ENCODE measurements around the gene CLIC5.

The CLIC5 gene

DNA sequence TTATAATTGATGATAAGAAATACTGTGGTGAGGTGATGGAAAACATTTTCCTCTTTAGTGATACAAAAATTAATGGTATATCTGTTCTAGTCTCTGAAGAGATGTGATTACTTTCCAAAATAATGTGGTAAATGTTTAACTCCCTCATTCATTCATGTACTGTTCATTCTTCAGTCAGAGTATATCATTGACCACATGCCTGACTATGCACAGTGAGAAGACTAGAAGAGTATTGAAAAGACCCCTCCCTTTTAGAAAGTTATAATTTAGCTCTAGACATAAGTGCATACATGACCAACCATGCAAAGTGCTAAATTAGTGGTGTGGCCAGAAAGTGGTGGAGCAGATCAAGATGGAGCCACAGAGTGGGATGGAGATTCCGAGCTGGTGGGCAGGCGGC lies 133.0 kb downstream of the CLIC5 start:
- H3K4me3 ChIP-seq (ENCODE audit: control insufficient read depth in 1 of 7, extremely low read depth in 1 of 7, insufficient read depth in 4 of 7, low read depth in 2 of 7, low read length in 6 of 7): no peak overlapping the region
- POLR2A ChIA-PET: no interaction called here
- no peak overlapping the region for H3K27ac ChIP-seq (ENCODE audit: insufficient read depth in 1 of 2, low read depth in 1 of 2, low read length in 2 of 2, poor library complexity in 1 of 2, severe bottlenecking in 2 of 2)
- H3K9me3 ChIP-seq (ENCODE audit: control extremely low read depth in 1 of 5, control insufficient read depth in 4 of 5, insufficient read depth in 2 of 5, low read depth in 1 of 5, low read length in 4 of 5): no peaks in the 10 kb centered on the region
- peaks cover 0 to 5% (median 1%) of the 10 kb centered on the region in 4 experiments for H3K4me1 ChIP-seq (ENCODE audit: control extremely low read depth in 1 of 4, control insufficient read depth in 4 of 4, insufficient read depth in 4 of 4, low read length in 3 of 4)
- no peaks in the 10 kb centered on the region for H3K27me3 ChIP-seq (replicated peaks in 2 of 5; ENCODE audit: control insufficient read depth in 4 of 5, insufficient read depth in 5 of 5, low read length in 4 of 5)
- CTCF ChIA-PET: no interaction called here
- WGBS (ENCODE audit: insufficient coverage): 100% methylated on average over 2 of the region's 2 CpGs
- no peaks in the 10 kb centered on the region for H3K36me3 ChIP-seq (ENCODE audit: control insufficient read depth in 4 of 4, insufficient read depth in 4 of 4, low read length in 3 of 4)
- no peak for DNase-seq

DNA sequence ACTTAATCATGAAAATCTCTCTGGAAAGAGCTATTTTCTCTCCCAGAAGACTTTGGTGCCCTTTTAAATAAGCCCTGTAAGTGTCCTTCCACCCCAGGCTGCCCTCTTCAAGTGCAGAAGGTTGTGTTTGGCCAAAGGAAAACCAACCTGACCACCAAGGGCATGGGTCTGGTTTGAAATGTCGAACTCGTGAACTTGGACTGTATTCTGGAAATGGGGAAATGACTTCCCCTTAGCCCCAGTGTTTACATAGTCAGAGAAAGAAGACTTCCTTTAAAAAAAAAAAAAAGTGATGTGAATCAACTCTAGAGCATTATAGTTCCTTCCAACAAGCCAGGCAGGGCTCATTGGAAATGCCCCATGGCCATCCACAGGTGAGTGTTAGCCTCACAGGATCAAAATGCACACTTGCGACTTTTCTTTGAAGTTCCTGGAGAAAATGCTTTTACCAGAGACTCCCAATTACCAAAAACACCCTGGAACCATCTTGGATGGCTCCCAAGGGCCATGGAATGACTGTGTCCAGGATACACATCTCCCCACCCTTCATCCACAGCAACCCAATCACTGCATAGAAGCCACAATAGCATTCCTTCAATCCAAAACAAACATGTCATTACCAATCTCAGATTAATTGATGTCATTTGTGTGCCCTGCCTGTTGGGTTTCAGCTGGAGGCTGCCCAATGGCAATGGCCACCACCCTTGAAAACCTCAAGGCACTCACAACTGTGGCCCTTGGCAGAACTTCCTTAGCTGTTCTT lies 133.8 kb downstream of the CLIC5 start:
- Histone ChIP-seq H3K27ac (ENCODE audit: insufficient read depth in 1 of 2, low read depth in 1 of 2, low read length in 2 of 2, poor library complexity in 1 of 2, severe bottlenecking in 2 of 2) (no peak overlapping the region), H3K27me3 (replicated peaks in 2 of 5; ENCODE audit: control insufficient read depth in 4 of 5, insufficient read depth in 5 of 5, low read length in 4 of 5) (no peaks in the 10 kb centered on the region), H3K36me3 (ENCODE audit: control insufficient read depth in 4 of 4, insufficient read depth in 4 of 4, low read length in 3 of 4) (no peaks in the 10 kb centered on the region), H3K4me1 (ENCODE audit: control extremely low read depth in 1 of 4, control insufficient read depth in 4 of 4, insufficient read depth in 4 of 4, low read length in 3 of 4) (peaks cover 0 to 5% (median 1%) of the 10 kb centered on the region in 4 experiments), H3K9me3 (ENCODE audit: control extremely low read depth in 1 of 5, control insufficient read depth in 4 of 5, insufficient read depth in 2 of 5, low read depth in 1 of 5, low read length in 4 of 5) (no peaks in the 10 kb centered on the region), H3K4me3 (ENCODE audit: control insufficient read depth in 1 of 7, extremely low read depth in 1 of 7, insufficient read depth in 4 of 7, low read depth in 2 of 7, low read length in 6 of 7) (no peak overlapping the region)
- 53% methylated on average over 3 of the region's 3 CpGs for WGBS (ENCODE audit: insufficient coverage)
- ChIA-PET POLR2A (no interaction called here), CTCF (no interaction called here)
- peak in 1 of 3 donors; percentile 1 for DNase-seq

DNA sequence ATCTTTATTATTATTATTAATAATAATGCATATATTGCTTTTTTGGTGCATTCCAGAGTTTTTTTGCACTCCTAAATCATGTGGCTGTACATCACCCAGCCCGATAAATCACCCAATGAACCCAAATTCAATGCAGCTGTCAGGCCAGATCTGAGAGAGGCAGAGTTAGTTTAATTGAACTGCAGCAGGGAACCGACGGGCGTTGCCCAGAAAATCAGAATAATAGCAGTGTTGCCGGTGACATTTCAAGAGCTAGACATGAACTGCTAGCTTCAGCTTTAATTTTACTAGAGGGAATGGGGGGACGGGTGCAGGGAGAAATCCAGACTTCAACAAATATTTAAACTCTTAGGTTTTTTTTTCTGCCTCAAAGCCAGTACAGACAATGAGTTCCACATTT lies 135.0 kb downstream of the CLIC5 start:
- H3K4me1 ChIP-seq (ENCODE audit: control extremely low read depth in 1 of 4, control insufficient read depth in 4 of 4, insufficient read depth in 4 of 4, low read length in 3 of 4): peaks cover 0 to 5% (median 1%) of the 10 kb centered on the region in 4 experiments
- H3K9me3 ChIP-seq (ENCODE audit: control extremely low read depth in 1 of 5, control insufficient read depth in 4 of 5, insufficient read depth in 2 of 5, low read depth in 1 of 5, low read length in 4 of 5): no peaks in the 10 kb centered on the region
- 94% methylated on average over 5 of the region's 6 CpGs for WGBS (ENCODE audit: insufficient coverage)
- H3K36me3 ChIP-seq (ENCODE audit: control insufficient read depth in 4 of 4, insufficient read depth in 4 of 4, low read length in 3 of 4): no peaks in the 10 kb centered on the region
- ChIA-PET POLR2A (no interaction called here), CTCF (interaction anchor here (0.6 to 1.2 kb wide), 3 partner anchors 29 to 40 kb away, joined by 3 to 4 read pairs (median 3); no protein-coding TSS in a partner anchor)
- H3K4me3 ChIP-seq (ENCODE audit: control insufficient read depth in 1 of 7, extremely low read depth in 1 of 7, insufficient read depth in 4 of 7, low read depth in 2 of 7, low read length in 6 of 7): no peak overlapping the region
- DNase-seq: no peak
- H3K27ac ChIP-seq (ENCODE audit: insufficient read depth in 1 of 2, low read depth in 1 of 2, low read length in 2 of 2, poor library complexity in 1 of 2, severe bottlenecking in 2 of 2): no peak overlapping the region
- no peaks in the 10 kb centered on the region for H3K27me3 ChIP-seq (replicated peaks in 2 of 5; ENCODE audit: control insufficient read depth in 4 of 5, insufficient read depth in 5 of 5, low read length in 4 of 5)

DNA sequence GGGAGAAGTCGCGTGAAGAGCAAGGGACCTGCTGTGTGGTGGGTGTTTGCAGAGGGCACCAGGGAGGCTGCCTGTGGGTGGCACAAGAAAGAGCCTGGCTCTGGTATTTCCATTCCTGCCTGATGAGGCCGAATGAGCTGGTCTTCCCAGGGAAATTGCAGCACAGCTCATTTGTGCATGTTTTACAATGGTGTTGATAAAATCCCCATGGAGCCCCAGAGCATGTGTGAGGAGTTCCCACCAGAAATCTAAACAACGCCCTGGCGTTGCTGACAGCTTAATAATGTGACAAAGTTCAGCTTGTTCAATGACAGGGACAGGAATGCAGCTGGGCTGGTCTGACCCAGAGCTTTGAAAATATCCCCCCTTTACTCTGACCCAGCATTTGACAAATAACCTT lies 135.5 kb downstream of the CLIC5 start:
- DNase-seq: no peak
- H3K9me3 ChIP-seq (ENCODE audit: control extremely low read depth in 1 of 5, control insufficient read depth in 4 of 5, insufficient read depth in 2 of 5, low read depth in 1 of 5, low read length in 4 of 5): no peaks in the 10 kb centered on the region
- ChIA-PET POLR2A (interaction anchor here (0.6 kb wide), 1 partner anchor 28 kb away, joined by 3 read pairs; no protein-coding TSS in a partner anchor), CTCF (interaction anchor here (0.6 to 1.2 kb wide), 5 partner anchors 17 to 166 kb away, joined by 3 to 4 read pairs (median 3); no protein-coding TSS in a partner anchor)
- H3K4me1 ChIP-seq (ENCODE audit: control extremely low read depth in 1 of 4, control insufficient read depth in 4 of 4, insufficient read depth in 4 of 4, low read length in 3 of 4): peaks cover 0 to 5% (median 1%) of the 10 kb centered on the region in 4 experiments
- H3K4me3 ChIP-seq (ENCODE audit: control insufficient read depth in 1 of 7, extremely low read depth in 1 of 7, insufficient read depth in 4 of 7, low read depth in 2 of 7, low read length in 6 of 7): no peak overlapping the region
- H3K27ac ChIP-seq (ENCODE audit: insufficient read depth in 1 of 2, low read depth in 1 of 2, low read length in 2 of 2, poor library complexity in 1 of 2, severe bottlenecking in 2 of 2): no peak overlapping the region
- H3K36me3 ChIP-seq (ENCODE audit: control insufficient read depth in 4 of 4, insufficient read depth in 4 of 4, low read length in 3 of 4): no peaks in the 10 kb centered on the region
- no peaks in the 10 kb centered on the region for H3K27me3 ChIP-seq (replicated peaks in 2 of 5; ENCODE audit: control insufficient read depth in 4 of 5, insufficient read depth in 5 of 5, low read length in 4 of 5)
- WGBS (ENCODE audit: insufficient coverage): 98% methylated on average over 5 of the region's 5 CpGs

DNA sequence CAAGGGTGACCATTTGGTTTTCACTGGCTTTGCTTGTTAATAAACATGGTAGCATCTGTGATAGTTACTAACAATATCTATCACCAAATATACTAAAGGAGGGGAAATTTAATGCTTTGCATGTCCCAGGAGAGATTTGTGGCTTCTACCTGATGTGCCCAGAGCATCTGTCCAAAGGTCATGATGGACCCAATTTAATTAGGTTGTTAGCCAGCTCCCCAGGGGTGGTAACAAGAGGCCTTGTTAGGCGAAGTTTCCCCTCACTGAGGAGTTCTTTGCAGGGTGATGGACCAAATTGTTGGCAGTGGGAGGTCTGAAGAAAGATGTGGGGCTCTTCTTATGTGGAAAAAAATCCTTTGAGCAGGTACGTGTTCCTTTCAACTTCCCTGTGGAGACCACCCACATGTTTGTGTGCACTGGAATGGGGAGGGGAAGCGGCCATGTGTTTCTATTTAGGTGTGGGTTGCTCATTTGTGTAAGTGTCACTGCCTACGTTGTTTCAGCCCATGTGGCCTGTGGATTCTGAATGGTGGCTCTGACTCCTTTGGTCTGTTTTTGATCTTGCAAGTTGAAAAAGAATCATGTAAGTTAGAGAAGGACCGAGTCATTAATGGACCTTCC lies 137.6 kb downstream of the CLIC5 start:
- no peaks in the 10 kb centered on the region for H3K27me3 ChIP-seq (replicated peaks in 2 of 5; ENCODE audit: control insufficient read depth in 4 of 5, insufficient read depth in 5 of 5, low read length in 4 of 5)
- H3K4me1 ChIP-seq (ENCODE audit: control extremely low read depth in 1 of 4, control insufficient read depth in 4 of 4, insufficient read depth in 4 of 4, low read length in 3 of 4): peaks cover 0 to 5% (median 1%) of the 10 kb centered on the region in 4 experiments
- DNase-seq: no peak
- H3K36me3 ChIP-seq (ENCODE audit: control insufficient read depth in 4 of 4, insufficient read depth in 4 of 4, low read length in 3 of 4): no peaks in the 10 kb centered on the region
- ChIA-PET POLR2A (no interaction called here), CTCF (no interaction called here)
- H3K4me3 ChIP-seq (ENCODE audit: control insufficient read depth in 1 of 7, extremely low read depth in 1 of 7, insufficient read depth in 4 of 7, low read depth in 2 of 7, low read length in 6 of 7): no peak overlapping the region
- H3K27ac ChIP-seq (ENCODE audit: insufficient read depth in 1 of 2, low read depth in 1 of 2, low read length in 2 of 2, poor library complexity in 1 of 2, severe bottlenecking in 2 of 2): no peak overlapping the region
- no peaks in the 10 kb centered on the region for H3K9me3 ChIP-seq (ENCODE audit: control extremely low read depth in 1 of 5, control insufficient read depth in 4 of 5, insufficient read depth in 2 of 5, low read depth in 1 of 5, low read length in 4 of 5)
- 98% methylated on average over 5 of the region's 5 CpGs for WGBS (ENCODE audit: insufficient coverage)

DNA sequence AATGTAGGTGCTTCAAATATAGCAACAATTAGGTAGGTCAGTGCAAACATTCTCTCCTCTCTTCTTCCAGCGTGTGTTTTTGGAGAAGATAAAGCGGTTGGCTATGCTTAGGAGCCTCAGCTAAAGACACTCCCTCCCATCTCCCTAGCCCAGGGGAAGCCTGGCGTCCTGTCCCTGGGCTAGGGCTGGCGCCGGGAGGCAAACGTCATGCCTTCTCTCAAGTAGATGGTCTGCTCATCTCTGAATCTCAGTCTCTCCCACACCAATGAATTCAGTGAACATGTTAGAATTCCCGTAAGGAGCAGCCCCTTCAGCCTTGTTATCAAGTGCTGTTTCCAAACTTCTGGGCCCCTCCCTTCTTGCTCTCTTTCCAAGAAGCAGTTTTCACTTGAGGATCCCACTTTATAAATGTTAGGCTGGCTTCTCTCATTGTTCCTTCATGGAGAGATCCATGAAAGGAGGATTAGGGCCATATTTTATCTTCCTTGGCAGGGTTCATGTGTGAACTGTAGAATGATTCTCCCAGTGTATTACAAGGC lies 142.8 kb downstream of the CLIC5 start:
- no peak overlapping the region for H3K27ac ChIP-seq (ENCODE audit: insufficient read depth in 1 of 2, low read depth in 1 of 2, low read length in 2 of 2, poor library complexity in 1 of 2, severe bottlenecking in 2 of 2)
- no peak for DNase-seq
- H3K4me3 ChIP-seq (ENCODE audit: control insufficient read depth in 1 of 7, extremely low read depth in 1 of 7, insufficient read depth in 4 of 7, low read depth in 2 of 7, low read length in 6 of 7): no peak overlapping the region
- ChIA-PET POLR2A (no interaction called here), CTCF (no interaction called here)
- H3K4me1 ChIP-seq (ENCODE audit: control extremely low read depth in 1 of 4, control insufficient read depth in 4 of 4, insufficient read depth in 4 of 4, low read length in 3 of 4): no peaks in the 10 kb centered on the region
- WGBS (ENCODE audit: insufficient coverage): 99% methylated on average over 7 of the region's 7 CpGs
- H3K9me3 ChIP-seq (ENCODE audit: control extremely low read depth in 1 of 5, control insufficient read depth in 4 of 5, insufficient read depth in 2 of 5, low read depth in 1 of 5, low read length in 4 of 5): no peaks in the 10 kb centered on the region
- H3K27me3 ChIP-seq (replicated peaks in 2 of 5; ENCODE audit: control insufficient read depth in 4 of 5, insufficient read depth in 5 of 5, low read length in 4 of 5): no peaks in the 10 kb centered on the region
- no peaks in the 10 kb centered on the region for H3K36me3 ChIP-seq (ENCODE audit: control insufficient read depth in 4 of 4, insufficient read depth in 4 of 4, low read length in 3 of 4)

DNA sequence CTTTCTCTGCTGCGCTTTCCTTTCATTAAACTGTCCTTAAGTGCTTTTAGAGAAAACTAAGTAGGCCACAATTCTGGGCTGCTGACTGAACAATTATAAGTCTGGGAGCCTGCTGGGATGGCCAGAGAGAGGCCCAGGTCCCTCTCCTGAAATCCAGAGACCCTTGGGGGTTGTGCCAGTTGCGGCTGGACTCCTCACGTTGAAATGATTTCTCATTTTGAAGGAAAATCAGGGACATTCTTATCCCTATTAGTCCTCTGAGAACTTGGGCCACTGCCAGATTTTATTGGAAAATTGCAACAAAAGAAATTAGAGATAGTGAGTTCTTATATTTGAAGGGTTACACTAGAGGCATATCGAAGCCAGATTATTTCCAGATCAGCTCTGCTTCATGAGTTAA lies 145.1 kb downstream of the CLIC5 start:
- H3K4me3 ChIP-seq (ENCODE audit: control insufficient read depth in 1 of 7, extremely low read depth in 1 of 7, insufficient read depth in 4 of 7, low read depth in 2 of 7, low read length in 6 of 7): no peak overlapping the region
- ChIA-PET POLR2A (no interaction called here), CTCF (no interaction called here)
- H3K27ac ChIP-seq (ENCODE audit: insufficient read depth in 1 of 2, low read depth in 1 of 2, low read length in 2 of 2, poor library complexity in 1 of 2, severe bottlenecking in 2 of 2): no peak overlapping the region
- no peaks in the 10 kb centered on the region for H3K36me3 ChIP-seq (ENCODE audit: control insufficient read depth in 4 of 4, insufficient read depth in 4 of 4, low read length in 3 of 4)
- no peaks in the 10 kb centered on the region for H3K27me3 ChIP-seq (replicated peaks in 2 of 5; ENCODE audit: control insufficient read depth in 4 of 5, insufficient read depth in 5 of 5, low read length in 4 of 5)
- no peak for DNase-seq
- no peaks in the 10 kb centered on the region for H3K9me3 ChIP-seq (ENCODE audit: control extremely low read depth in 1 of 5, control insufficient read depth in 4 of 5, insufficient read depth in 2 of 5, low read depth in 1 of 5, low read length in 4 of 5)
- no peaks in the 10 kb centered on the region for H3K4me1 ChIP-seq (ENCODE audit: control extremely low read depth in 1 of 4, control insufficient read depth in 4 of 4, insufficient read depth in 4 of 4, low read length in 3 of 4)
- WGBS (ENCODE audit: insufficient coverage): 100% methylated on average over 1 of the region's 4 CpGs
